ENCODE measurements around the gene RASAL3.
A peak's percentile ranks its signal among the peaks of the same experiment; 100 is the strongest.

Gene RASAL3

GRCh38 chr19:15433519-15434069, 30.8 kb downstream of the RASAL3 start:
- no peak for DNase-seq (ENCODE audit: low read depth)

GRCh38 chr19:15432629-15433518, 31.5 kb downstream of the RASAL3 start:
- DNase-seq (ENCODE audit: low read depth): peak; percentile 89

- no peak for DNase-seq (ENCODE audit: low read depth)
Observed at GRCh38 chr19:15432018-15432494, 32.3 kb downstream of the RASAL3 start.

- no peak for DNase-seq (ENCODE audit: low read depth)
Observed at GRCh38 chr19:15431396-15432017, 32.8 kb downstream of the RASAL3 start.

GRCh38 chr19:15430526-15431120, 33.7 kb downstream of the RASAL3 start:
- no peak for DNase-seq (ENCODE audit: low read depth)

- DNase-seq (ENCODE audit: low read depth): no peak
Observed at GRCh38 chr19:15429825-15430467, 34.4 kb downstream of the RASAL3 start.

GRCh38 chr19:15428956-15429824, 35.2 kb downstream of the RASAL3 start:
- no peak for DNase-seq (ENCODE audit: low read depth)

GRCh38 chr19:15427991-15428471, 36.3 kb downstream of the RASAL3 start:
- DNase-seq (ENCODE audit: low read depth): no peak

- no peak for DNase-seq (ENCODE audit: low read depth)
Observed at GRCh38 chr19:15427350-15427700, 37.0 kb downstream of the RASAL3 start.

- DNase-seq (ENCODE audit: low read depth): no peak
Observed at GRCh38 chr19:15426485-15427349, 37.6 kb downstream of the RASAL3 start.

- no peak for DNase-seq (ENCODE audit: low read depth)
Observed at GRCh38 chr19:15425321-15425950, 38.9 kb downstream of the RASAL3 start.

- DNase-seq (ENCODE audit: low read depth): no peak
Observed at GRCh38 chr19:15424692-15425272, 39.6 kb downstream of the RASAL3 start.

GRCh38 chr19:15424121-15424520, 40.2 kb downstream of the RASAL3 start:
- no peak for DNase-seq (ENCODE audit: low read depth)

- no peak for DNase-seq (ENCODE audit: low read depth)
Observed at GRCh38 chr19:15423130-15423529, 41.2 kb downstream of the RASAL3 start.

- DNase-seq (ENCODE audit: low read depth): no peak
Observed at GRCh38 chr19:15422296-15423075, 41.9 kb downstream of the RASAL3 start.

GRCh38 chr19:15421721-15422260, 42.6 kb downstream of the RASAL3 start:
- no peak for DNase-seq (ENCODE audit: low read depth)

- DNase-seq (ENCODE audit: low read depth): no peak
Observed at GRCh38 chr19:15421136-15421695, 43.1 kb downstream of the RASAL3 start.
